GM21381 (cell line): Measurements from ENCODE around the gene SH3RF3.

ENCODE experiments used
- ATAC-seq: cut with Tn5 transposase; IDR thresholded peaks from one replicate; pipeline ENCODE4 v1.9.1; 2021; ENCODE audit warnings: mild to moderate bottlenecking, moderate library complexity; ENCODE audit not compliant: unreplicated experiment

The SH3RF3 gene

DNA sequence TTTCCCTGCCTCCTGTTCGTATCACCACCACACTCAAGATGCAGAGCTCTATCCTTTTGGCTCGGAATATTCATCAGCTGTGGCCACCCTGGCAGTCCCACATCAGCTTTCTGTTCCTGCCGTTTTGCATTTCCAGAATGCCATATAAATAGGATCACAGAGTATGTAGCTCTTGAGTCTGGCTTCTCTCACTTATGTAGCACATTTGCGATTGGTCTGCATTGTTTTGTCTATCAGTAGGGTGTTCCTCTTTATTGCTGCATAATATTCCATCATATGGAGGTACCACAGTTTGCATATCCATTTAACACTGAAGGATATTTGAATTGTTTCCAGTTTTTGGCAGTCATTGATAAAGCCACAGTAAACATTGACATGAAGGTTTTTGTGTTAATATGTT is 104.6 kb downstream of the SH3RF3 start:
- no peak for ATAC-seq

DNA sequence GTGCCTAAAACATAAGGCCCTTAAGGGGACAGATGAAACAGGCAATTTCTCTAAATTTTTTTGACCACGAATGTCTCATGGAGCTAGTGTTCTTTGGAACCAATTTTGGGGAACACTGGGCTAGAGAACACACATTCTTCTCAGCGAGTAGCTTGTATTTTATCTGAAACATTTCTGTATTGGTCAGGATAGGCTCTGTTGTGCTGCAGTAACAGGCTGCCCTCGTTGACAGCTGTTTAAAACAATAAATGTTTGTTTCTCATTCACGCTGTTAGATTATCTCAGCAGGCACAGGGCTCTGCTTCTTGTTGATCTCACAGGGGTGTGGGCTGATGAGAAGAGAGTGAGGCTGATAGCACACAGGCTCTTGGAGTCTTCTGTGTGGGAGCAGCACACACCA is 105.3 kb downstream of the SH3RF3 start:
- ATAC-seq = no peak

DNA sequence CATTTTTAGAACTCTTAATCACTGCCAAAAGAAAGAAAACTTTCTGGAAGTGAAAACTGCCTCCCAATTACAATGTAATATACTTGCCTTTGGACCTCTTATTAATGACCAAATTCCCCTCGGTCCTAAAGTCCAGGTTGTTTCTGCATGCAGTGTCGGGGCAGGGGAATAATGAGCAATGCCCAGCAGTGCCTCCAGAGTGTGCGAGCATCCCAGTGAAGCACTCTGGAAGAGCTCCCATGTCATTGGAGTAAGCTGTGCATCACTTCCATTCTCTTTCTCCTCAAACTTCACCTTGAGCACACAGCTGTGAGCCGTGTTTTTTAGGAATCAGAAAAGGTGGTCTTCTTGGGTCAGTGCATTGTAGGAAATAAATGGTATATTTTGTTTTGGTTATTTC is 107.1 kb downstream of the SH3RF3 start:
- ATAC-seq = no peak

DNA sequence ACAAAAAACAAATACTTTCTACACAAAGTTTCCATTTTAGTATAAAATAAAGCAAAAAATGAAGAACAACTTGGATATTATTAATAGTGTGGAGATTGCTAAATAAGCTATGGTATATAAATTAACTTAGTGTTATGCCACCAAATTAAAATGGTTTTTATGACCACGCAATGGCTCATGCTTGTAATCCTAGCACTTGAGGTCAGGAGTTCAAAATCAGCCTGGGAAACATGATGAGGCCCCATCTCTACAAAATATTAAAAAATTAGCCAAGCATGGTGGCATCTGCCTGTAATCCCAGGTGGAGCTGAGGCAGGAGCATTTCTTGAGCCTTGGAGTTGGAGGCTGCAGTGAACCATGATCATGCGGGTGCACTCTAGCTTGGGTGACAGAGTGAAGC is 108.8 kb downstream of the SH3RF3 start:
- no peak for ATAC-seq

DNA sequence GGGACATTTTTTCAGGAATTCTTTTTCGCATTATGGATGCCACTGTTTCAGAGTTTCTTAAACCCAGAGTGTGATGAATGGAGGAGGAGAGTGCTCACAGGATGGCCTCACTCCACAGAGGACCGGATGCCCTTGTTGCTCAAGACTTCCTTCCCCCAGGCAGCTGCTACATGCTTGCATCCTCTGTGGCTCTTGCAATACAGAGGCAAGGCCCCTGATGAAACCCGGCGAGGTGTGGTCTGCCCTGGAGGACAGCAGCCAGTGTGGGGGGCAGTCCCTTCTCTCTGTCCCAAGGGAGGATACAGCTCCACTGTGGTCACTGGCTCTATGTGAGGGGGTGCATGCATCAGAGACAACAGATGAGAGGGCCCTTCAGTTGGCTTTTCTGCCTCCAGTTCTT is 109.6 kb downstream of the SH3RF3 start:
- ATAC-seq = peak; percentile 85

DNA sequence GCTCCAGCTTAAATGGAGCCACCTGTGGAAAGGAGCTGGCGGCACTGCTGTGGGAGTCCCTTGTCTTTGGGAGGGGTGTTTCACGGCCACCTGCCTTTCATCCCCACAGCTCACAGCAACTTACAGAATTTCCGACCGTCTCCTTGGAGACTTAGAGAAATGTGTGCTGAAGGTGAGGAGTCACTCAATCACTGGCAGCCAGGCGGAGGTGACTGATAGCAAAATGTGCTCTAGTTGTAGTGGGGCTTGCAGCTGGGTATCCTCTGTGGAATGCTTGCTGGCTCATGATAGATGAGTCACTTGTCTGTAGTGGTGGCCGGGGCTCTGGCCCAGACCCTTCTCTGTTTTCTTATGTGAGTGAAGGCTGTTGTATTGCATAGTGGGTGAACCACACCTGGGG is 110.7 kb downstream of the SH3RF3 start:
- no peak for ATAC-seq

DNA sequence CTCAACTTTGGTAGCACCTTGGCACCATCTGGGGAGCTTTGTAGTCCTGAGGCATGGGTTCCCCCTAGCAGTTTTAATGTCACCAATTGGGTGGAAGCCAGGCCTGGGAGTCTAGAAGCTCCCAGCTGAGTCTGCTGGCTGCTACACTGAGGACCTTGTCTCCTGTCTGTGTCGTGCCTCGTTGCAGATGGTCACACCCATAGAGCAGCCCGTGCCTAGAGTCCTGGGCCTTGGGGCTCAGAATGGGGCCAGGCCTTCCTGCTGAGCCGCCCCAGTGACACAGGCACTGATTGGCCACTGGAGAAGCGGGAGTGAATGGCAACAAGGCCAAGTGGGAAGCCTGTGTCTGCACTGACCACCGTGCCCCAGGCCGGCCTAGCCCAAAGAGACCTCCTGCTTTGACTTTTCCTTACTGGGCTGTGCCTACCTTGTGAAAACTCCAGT is 113.2 kb downstream of the SH3RF3 start:
- no peak for ATAC-seq

DNA sequence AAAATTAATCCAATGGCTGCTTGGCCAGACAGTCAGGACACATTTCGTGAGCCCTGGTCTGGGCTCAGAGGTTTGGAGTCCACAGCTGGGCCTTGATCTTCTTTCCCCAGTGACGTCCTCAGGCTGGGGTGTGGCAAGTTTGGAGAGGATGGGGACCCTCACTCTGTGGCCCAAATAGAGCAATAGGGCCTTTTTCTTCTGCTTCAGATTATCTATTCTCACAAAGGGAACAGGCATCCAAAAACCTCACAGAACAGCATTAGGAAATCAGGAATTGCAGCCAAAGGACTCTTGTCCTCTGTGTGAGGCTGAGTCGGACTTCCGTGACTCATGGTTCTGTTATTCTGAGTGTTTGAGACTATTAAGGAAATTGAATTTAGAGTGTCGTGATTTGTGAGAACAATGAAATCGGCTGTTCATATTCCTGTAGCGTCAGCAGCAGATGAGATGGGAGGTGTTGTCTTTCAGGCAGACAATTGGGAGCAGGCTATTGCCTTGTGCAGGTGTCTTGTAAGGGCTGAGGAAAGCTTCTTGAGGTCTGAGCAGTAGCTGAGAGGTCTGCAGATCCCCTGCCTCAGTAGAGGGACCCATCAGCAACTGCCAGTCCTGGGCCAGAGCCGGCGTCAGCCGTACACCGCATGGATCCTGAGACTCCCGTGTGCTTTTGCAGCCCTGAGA is 113.8 kb downstream of the SH3RF3 start:
- no peak for ATAC-seq

DNA sequence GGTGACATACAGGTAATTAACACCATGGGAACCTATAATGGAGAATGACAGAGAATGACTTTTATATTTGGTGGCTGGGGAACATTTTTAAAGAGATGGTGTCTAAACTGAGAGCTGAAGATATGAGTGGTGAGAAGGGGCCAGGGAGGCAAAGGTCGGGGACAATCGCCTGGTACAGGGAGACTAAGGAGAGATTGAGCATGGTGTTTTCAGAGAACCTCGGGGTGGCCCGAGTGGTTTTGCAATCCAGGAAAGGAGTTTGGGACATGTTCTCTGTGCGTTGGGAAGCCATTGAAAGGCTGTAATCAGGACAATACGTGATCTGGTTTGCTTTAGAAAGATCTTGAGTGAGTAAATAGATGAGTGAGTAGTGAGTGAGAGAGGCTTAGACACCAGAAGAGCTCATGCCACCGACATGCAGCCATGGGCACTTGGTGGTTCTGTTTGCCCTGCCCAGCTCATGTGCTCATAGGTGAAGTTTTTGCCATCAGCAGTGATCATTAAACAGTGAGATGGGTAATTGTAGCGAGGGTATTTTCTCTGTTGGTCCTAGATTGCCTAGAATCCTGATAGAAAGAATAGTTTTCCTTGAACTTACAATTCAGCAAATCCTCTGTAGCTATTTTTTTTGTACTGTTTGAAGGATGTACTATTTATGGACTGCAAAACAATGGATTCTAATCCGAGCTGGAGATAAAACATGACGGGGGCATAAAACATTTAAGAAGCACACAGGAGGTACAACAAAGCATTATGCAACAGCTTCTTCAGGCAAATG is 114.7 kb downstream of the SH3RF3 start:
- no peak for ATAC-seq

DNA sequence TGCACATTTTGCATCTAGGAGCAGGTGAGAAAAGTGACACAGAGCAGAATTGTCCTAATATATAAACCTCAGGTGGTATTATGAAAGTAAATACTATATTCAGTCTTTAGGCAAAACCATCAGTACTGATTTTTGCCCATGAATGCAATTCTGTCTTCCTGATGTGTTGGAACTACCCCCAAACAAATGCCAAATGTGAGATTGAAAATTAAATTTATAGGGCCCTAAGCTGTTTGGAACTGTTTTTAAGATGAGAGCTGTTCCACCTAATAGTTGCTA is 115.2 kb downstream of the SH3RF3 start:
- no peak for ATAC-seq

DNA sequence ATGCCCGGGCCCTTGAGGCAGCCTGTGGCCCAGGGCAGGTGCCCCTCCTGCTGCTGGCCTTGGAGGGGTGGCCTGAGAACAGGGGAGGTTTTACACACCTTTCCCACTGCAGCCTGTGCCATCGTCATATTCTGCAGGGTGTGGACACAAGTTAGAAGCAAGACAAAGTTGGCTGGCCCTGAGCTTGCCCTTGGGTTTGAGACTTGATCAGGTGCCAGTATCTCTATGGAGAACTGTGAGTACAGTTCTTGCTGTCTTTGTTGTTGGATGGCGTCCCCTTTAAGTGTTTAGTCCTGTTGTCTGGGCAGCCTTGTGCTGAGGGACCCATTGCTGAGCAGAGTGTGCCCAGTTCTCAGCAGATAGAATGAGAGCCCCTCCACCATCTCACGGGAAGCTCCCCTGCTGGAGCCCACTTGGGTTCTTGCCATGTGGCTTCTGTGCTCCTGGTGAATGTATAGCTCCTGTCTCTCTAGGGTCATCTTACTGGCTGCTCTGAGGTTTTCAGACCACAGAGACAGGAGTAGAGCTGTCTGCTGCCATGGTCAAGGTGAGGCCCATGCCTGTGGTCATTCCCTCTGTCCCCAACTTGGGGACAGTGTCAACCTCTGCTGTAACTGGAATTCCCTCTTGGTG is 115.9 kb downstream of the SH3RF3 start:
- ATAC-seq = no peak

DNA sequence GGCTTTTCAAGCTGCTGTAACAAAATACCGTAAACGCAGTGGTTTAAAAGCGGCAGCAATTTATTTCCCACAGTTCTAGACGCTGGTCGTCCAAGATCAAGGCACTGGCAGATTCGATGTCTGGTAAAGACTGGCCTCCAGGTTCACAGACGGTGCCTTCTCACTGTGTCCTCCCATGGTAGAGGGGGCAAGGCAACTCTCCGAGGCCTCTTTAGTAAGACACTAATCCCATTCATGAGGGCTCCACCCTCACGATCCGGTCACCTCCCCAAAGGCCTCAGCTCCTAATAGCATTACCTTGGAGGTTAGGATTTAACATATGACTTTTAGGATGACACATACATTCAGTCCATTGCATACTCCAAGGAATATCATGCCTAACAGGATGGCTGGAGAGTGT is 117.2 kb downstream of the SH3RF3 start:
- ATAC-seq = no peak

DNA sequence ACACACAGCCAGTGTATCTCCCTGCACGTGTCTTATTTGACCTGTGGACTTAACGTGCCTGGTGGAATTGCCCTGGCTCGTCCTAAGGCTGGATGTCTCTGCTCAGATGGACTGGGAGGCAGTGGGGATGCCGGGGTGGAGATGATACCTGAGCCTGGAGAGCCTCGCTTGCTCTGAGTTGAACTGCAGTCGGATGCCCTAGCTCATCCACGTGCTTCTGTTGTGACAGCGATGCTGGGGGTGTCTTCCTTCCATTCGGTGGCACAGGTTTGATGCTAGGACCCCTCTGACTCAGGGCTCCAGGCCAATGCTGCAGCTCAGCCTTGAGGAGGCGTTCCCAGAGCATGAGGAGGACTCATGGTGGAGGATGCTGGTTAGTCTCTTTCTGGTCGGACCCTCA is 117.6 kb downstream of the SH3RF3 start:
- no peak for ATAC-seq

DNA sequence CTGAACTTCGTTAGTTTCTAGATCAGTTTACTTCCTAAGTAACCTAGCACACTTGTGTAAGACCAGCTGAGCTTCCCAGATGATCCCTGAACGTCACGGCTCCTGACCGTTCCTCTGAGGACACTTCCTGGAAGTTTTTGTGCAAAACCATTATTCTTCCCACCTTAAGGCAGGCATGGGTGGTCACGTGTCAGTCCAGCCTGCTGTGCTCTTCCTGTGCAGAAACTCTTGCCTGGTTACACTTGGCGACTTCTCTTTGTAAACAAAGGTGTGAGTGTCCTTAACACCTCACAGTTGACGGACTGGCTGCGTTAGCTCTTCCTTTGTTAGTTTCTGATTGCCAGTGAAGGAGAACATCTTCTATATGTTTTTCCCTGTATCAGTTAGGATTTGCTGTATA is 118.3 kb downstream of the SH3RF3 start:
- ATAC-seq = no peak

DNA sequence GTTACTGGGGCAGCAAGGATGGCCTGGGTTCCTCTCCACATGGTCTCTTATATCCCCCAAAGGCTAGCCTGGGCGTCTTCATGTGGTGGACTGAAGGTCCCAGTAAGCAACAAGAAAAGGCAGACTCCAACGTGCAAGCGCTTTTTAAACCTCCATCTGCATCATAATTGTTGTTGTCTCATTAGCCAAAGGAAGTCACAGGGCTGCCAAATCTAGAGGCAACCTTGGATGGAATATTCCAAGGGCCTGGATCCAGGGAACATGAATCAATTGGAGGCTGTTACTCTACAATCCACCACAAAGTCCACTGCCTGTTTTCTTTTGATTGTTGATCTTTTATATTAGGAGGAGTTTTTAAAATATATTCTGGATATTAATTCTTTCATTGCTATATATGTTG is 118.8 kb downstream of the SH3RF3 start:
- no peak for ATAC-seq

DNA sequence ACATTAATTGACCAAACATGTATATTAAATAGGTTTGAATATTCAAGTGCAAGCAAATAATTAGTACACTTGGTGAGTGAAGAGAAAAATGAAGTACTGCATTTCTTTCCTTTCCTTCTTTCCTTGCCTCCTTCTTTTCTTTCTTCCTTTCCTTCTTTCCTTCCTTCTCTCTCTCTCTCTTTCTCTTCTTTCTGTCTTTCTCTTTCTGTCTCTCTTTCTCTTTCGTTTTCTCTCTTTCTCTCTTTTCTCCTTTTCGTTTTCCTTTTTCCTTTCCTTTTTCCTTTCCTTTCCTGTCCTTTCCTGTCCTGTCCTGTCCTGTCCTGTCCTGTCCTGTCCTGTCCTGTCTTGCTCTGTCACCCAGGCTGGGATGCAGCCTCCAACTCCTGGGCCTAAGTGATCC is 119.6 kb downstream of the SH3RF3 start:
- ATAC-seq = no peak

DNA sequence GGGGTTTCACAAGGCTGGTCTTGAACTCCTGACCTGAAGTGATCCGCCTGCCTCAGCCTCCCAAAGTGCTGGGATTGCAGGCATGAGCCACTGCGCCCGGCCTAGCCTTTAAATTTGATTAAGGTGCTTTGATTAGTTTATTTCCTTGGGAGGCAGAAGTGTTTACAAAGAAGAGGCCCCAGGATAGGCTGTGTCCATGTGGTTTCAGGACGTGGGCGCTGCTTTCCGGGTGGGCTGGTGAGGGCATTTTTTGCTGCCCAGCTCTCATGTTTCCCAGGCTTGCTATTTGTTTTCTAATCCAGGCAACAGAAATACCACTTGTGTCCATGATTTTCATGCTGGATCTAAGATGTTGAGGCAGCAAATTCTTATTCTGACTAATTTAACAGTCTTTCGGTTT is 124.2 kb downstream of the SH3RF3 start:
- no peak for ATAC-seq

DNA sequence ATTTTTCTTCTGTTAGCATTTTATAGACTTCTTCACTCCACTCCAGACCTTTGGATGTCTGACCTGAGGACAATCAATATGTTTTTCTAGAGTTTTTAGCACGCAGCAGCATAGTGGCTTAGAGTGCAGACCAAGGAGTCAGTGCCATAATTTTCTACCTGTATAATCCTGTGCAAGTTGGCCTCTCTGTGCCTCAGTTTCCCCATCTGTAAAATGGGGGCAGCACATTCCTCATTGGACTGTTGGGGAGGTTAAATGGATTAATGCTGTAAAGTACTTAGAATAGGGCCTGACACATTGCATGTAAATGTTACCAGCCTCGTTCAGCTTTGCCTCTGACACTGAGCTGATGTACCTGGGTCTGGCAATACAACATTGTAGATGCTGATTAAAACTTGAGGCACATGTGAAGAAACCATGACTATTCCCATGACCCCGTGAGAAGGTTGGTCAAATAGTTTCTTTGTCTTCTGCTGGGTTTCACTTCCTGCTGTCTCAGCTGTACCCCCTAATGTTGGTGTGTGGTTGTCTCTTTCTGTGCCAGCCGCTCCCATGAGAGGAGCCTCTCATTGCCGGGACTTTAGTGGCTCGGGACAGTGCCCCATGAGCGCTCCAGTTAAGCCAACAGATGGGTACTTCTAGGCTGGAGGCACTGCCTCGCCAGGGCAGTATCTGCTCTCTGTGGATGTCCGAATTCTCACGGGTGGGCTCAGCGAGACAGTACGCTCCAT is 125.3 kb downstream of the SH3RF3 start:
- peak; percentile 59 for ATAC-seq

DNA sequence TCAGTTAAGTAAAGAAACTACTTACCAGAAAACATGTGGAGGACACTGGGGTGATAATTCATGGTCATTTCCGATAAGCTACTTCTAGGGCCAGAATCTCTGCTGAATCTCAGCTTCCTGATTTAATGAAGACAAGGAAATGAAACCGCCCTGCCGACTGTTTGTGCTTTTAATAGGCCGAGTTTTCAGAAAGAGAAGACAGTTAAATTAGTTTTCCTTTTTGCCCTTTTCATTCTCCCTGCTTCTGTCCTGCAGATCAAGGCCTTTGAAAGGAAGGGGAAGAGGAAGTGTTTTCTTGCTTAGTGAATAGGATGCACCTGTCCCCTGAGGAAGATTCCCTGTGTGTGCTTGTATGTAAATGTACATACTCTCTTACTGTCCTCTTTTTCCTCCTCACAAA is 126.6 kb downstream of the SH3RF3 start:
- ATAC-seq = no peak

DNA sequence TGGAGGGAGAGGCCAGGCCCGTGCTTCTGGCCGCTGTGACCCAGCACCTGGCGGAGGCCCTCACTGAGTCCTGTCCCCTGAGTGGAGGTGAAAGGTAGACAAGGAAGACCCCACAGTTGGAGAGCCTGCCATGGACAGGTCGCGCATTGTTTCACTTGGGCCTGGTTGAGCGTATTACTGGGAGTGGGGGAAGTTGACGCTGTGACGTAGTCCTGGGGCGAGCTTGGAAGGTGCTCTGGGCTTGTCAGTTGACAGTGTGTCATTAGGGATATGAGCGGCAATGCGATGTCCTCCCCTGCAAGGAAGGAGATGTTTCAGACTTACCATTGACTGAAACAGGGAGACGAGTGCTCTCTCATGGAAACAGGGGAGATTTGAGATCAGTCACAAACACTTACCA is 127.1 kb downstream of the SH3RF3 start:
- ATAC-seq = no peak

DNA sequence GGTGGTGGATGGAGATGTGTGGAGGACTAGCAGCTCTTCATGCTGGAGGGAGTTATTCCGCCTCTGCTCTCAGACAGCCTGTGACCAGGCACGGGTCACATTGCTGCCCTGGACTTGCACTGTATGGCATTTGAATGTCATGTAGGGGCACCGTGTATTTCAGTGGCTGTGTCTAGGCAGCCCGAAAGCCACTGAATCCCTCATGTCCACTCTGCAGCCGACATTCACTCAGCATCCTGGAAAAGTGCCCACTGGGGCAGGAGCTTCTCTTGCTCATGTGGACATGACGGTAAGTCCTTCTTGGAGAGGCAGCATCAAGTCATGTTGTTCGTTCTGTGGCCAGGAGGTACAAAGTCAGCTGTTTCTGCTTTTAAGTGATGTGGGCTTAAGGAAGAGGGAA is 127.9 kb downstream of the SH3RF3 start:
- ATAC-seq = no peak

DNA sequence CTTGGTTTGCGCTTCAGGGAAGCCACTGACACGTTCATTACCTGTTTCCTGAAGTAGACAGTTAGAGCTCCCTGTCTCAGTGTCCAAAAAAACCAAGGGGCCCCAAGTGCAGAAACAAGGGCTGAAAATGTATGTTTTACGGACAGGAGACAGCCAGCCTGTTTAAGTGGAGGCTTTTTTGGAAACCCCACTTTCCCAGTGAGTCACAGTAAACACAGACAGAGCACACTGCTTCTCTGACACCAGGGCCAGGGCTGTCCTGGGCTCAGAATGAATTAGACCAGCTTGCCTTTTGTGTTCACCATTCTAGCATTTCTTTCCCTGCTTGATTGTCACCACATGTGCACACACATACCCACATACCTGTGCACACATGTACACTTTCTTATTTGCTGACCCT is 128.6 kb downstream of the SH3RF3 start:
- no peak for ATAC-seq
